Adrenal gland (tissue), 5 donors: ENCODE data around the gene HOXB1.

ENCODE experiments used
- CTCF ChIP-seq, 6 experiments: fragments of 450-650 bp in 4 of 6; fragments of 200-600 bp in 2 of 6; sonication (generic) in 1 of 6; IDR thresholded peaks; 1 replicate in 5 of 6; 2 replicates in 1 of 6; pipeline versions ENCODE4 v1.5.1 to v1.8.0; 2016 to 2021; ENCODE audit warnings: antibody characterized with exemption in 6 of 6, mild to moderate bottlenecking in 2 of 6, moderate library complexity in 1 of 6
- POLR2A ChIP-seq, 2 donors: fragments of 450-650 bp; IDR thresholded peaks; one replicate each; pipeline ENCODE4 v1.6.1; 2017; ENCODE audit warnings: antibody characterized with exemption in 2 of 2, mild to moderate bottlenecking in 2 of 2, moderate library complexity in 1 of 2
- donor health status: DM: no; HTN: no; CAD: no.

GRCh38 chr17:48498164-48498850 lies 32.5 kb downstream of the HOXB1 start:
- TF ChIP-seq CTCF (IDR thresholded peaks at IDR 0.05) (no peak), POLR2A (IDR thresholded peaks at IDR 0.05) (no peak)
